SH-SY5Y (cell line): ENCODE data around the gene PGS1.

Source experiments
- GATA2 ChIP-seq: IDR thresholded peaks from 2 replicates; pipeline ENCODE4 v1.6.1; 2011; ENCODE audit warnings: mild to moderate bottlenecking, low read depth, low read length
- GATA3 ChIP-seq: IDR thresholded peaks from 2 replicates; pipeline ENCODE4 v1.6.1; 2011; ENCODE audit warnings: low read depth, mild to moderate bottlenecking, low read length, moderate library complexity

DNA sequence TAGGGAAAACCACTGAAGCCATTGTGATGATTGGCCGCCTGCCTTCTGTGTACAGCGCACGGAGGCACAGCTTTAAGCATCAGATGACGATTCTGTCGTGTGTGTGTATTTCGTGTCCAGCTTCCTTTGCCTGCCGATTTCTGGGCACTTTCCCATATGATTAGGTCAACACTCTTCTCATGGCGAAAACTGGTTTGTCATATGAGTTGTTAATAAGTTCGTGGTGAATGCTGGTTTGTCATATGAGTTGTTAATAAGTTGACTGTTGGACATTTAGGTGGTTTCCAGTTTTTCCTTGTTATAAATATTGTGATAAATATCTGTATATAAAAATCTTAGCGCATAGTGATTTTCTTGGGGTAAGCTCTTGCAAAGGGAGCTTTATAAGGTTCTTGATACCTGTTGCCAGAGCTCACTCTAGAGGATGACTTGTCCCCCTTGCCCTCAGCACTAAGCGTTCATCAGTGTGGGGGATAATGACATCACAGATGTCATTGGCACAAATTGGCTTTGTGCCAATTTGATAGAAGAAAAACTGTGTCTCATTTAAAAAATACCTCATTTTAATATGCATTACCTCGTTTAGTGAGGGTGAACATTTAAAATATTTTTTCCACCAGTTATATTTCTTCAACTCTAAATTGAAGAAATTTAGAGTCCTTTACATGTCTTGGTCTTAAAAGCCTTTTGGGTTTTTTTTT, 40.0 kb downstream of the PGS1 start:
- TF ChIP-seq GATA3: no peak
- TF ChIP-seq GATA2: no peak
